SK-N-SH (cell line): ENCODE data around the gene CD74. TPM values are rescaled to one million over a fixed set of nuclear protein-coding genes. Genes with fewer than 3 reads are reported as not detected.
"Not testable (repeated sequence)": the region's sequence is repeated elsewhere in the genome, so short reads cannot be mapped to it uniquely, and the experiment has no call there.

ENCODE experiments used
- CTCF ChIA-PET: fragments of 300-600, 350-600 bp; formaldehyde crosslinking; extraction: SDS; loops from one replicate; lab custom pipeline; 2021; lab: Yijun Ruan, JAX
- POLR2A ChIA-PET: fragments of 350-600 bp; sonication (Branson Sonifier 250); formaldehyde crosslinking; extraction: SDS; loops from one replicate; lab custom pipeline; 2020; ENCODE audit warnings: antibody characterized with exemption, inconsistent platforms; lab: Yijun Ruan, JAX
- DNase-seq: peaks from one replicate; pipeline ENCODE4 v3.0.0; 2012
- H2AFZ ChIP-seq: fragments of 200-600 bp; sonication (generic); 2 replicates; pipeline ENCODE4 v1.8.1; 2016; ENCODE audit warnings: antibody characterized with exemption, mild to moderate bottlenecking, low read depth
- H3F3A ChIP-seq: fragments of 200-600 bp; sonication (generic); replicated peaks from 2 replicates; pipeline ENCODE3; 2016; ENCODE audit warnings: antibody characterized with exemption, mild to moderate bottlenecking; ENCODE audit not compliant: insufficient read depth
- H3K27ac ChIP-seq, 2 experiments: fragments of 200-500 bp in 1 of 2; fragments of 200-600 bp in 1 of 2; sonication (Bioruptor generic) in 1 of 2; sonication (generic), shearing (Covaris generic) in 1 of 2; 2 replicates each; pipeline versions ENCODE4 v1.5.1 to v1.6.1; 2014 to 2016; ENCODE audit warnings: low read depth in 2 of 2, inconsistent platforms in 1 of 2, low read length in 1 of 2, mild to moderate bottlenecking in 1 of 2, mixed read lengths in 1 of 2
- H3K27me3 ChIP-seq: fragments of 200-600 bp; sonication (generic), shearing (Covaris generic); 2 replicates; pipeline ENCODE4 v1.6.1; 2016; ENCODE audit warnings: mixed run types; ENCODE audit not compliant: insufficient read depth
- H3K36me3 ChIP-seq, 2 experiments: fragments of 200-500 bp in 1 of 2; fragments of 200-600 bp in 1 of 2; sonication (Bioruptor generic) in 1 of 2; sonication (generic) in 1 of 2; replicated peaks in 1 of 2; 2 replicates each; pipeline versions ENCODE3 to v1.5.1; 2014 to 2016; ENCODE audit warnings: low read length in 1 of 2, mild to moderate bottlenecking in 1 of 2; ENCODE audit not compliant: insufficient read depth in 2 of 2, control insufficient read depth in 1 of 2
- H3K4me1 ChIP-seq, 2 experiments: fragments of 200-500 bp in 1 of 2; fragments of 200-600 bp in 1 of 2; sonication (Bioruptor generic) in 1 of 2; sonication (generic), shearing (Covaris generic) in 1 of 2; 2 replicates each; pipeline versions ENCODE4 v1.5.1 to v1.6.1; 2014 to 2016; ENCODE audit warnings: low read depth in 1 of 2, low read length in 1 of 2, mixed run types in 1 of 2; ENCODE audit not compliant: insufficient read depth in 2 of 2, control insufficient read depth in 1 of 2
- H3K4me2 ChIP-seq: fragments of 200-600 bp; sonication (generic), shearing (Covaris generic); 2 replicates; pipeline ENCODE4 v1.6.1; 2017; ENCODE audit warnings: mixed run types
- H3K4me3 ChIP-seq, 2 experiments: fragments of 200-500 bp in 1 of 2; fragments of 200-600 bp in 1 of 2; sonication (Bioruptor generic) in 1 of 2; sonication (generic), shearing (Covaris generic) in 1 of 2; 2 replicates each; pipeline versions ENCODE4 v1.5.1 to v1.8.1; 2014 to 2016; ENCODE audit warnings: low read depth in 2 of 2, inconsistent platforms in 1 of 2, low read length in 1 of 2, mild to moderate bottlenecking in 1 of 2, mixed read lengths in 1 of 2, moderate library complexity in 1 of 2
- H3K79me2 ChIP-seq: fragments of 200-600 bp; sonication (generic); 2 replicates; pipeline ENCODE4 v1.8.1; 2017; ENCODE audit warnings: mild to moderate bottlenecking; ENCODE audit not compliant: insufficient read depth
- H3K9ac ChIP-seq: fragments of 200-600 bp; sonication (generic); 2 replicates; pipeline ENCODE4 v1.6.1; 2017; ENCODE audit warnings: mixed run types
- H3K9me2 ChIP-seq: fragments of 200-600 bp; sonication (generic); 2 replicates; pipeline ENCODE4 v1.6.1; 2017; ENCODE audit warnings: mixed run types
- H3K9me3 ChIP-seq: fragments of 200-600 bp; sonication (generic); 2 replicates; pipeline ENCODE4 v1.6.1; 2017; ENCODE audit warnings: mixed run types, mild to moderate bottlenecking, moderate library complexity
- H4K20me1 ChIP-seq: fragments of 200-600 bp; sonication (generic); 2 replicates; pipeline ENCODE4 v1.6.1; 2017; ENCODE audit warnings: mild to moderate bottlenecking, mixed run types; ENCODE audit not compliant: insufficient read depth
- EP300 ChIP-seq, 2 experiments: IDR thresholded peaks; 2 replicates each; pipeline versions ENCODE4 v1.4.0 to v1.6.1; 2012; ENCODE audit warnings: borderline replicate concordance in 1 of 2, low read depth in 1 of 2, low read length in 1 of 2
- FOXJ3 ChIP-seq: sonication (generic); formaldehyde crosslinking; IDR thresholded peaks from 2 replicates; pipeline ENCODE4 v1.5.1; 2020; ENCODE audit warnings: mild to moderate bottlenecking, missing genetic modification reagents
- NFIC ChIP-seq: IDR thresholded peaks from 2 replicates; pipeline ENCODE4 v1.4.0; 2012; ENCODE audit warnings: borderline replicate concordance
- NRF1 ChIP-seq: IDR thresholded peaks from 2 replicates; pipeline ENCODE4 v1.6.1; 2012; ENCODE audit warnings: low read depth, mild to moderate bottlenecking, low read length
- RAD21 ChIP-seq: IDR thresholded peaks from 2 replicates; pipeline ENCODE4 v1.6.1; 2012; ENCODE audit warnings: mild to moderate bottlenecking, low read length
- RFX5 ChIP-seq: IDR thresholded peaks from 2 replicates; pipeline ENCODE4 v1.6.1; 2012; ENCODE audit warnings: mild to moderate bottlenecking, improper control_type of control experiment, low read length
- RXRA ChIP-seq: IDR thresholded peaks from 2 replicates; pipeline ENCODE4 v1.4.0; 2012; ENCODE audit warnings: low read depth, mild to moderate bottlenecking, borderline replicate concordance
- TEAD4 ChIP-seq: IDR thresholded peaks from 2 replicates; pipeline ENCODE4 v1.4.0; 2012; ENCODE audit warnings: mild to moderate bottlenecking, borderline replicate concordance; ENCODE audit not compliant: insufficient read depth
- WGBS: methylation state at CpG from one replicate; pipeline ENCODE4 v1.1.6; 2017; ENCODE audit warnings: low lambda C conversion rate; 5-methylcytosine and 5-hydroxymethylcytosine counted together
- polyA plus RNA-seq, 3 experiments: library from polyadenylated mRNA; depleted of rRNA; stranded (reverse); fragments of >200 nt; gene quantifications; 2 replicates each; pipeline ENCODE4 v1.2.3, GENCODE V29; 2012
- TF ChIP-seq, protein P1 (sequence below): IDR thresholded peaks from 2 replicates; pipeline ENCODE4 v1.4.0; 2012; ENCODE audit warnings: low read depth, borderline replicate concordance

The CD74 gene
- polyA plus RNA-seq, 1 of the 3 experiments (the other 2 are of a cell fraction), result 0.26 TPM

DNA sequence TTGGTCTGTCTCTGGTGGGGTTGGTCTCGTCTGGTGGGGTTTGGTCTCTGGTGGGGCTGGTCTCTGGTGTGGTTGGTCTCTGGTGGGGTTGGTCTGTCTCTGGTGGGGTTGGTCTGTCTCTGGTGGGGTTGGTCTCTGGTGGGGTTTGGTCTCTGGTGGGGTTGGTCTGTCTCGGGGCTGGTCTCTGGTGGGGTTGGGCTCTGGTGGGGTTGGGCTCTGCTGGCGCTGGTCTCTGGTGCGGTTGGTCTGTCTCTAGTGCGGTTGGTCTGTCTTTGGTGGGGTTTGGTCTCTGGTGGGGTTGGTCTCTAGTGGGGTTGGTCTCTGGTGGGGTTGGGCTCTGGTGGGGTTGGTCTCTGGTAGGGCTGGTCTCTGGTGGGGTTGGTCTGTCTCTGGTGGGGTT is 16.3 kb upstream of the CD74 start:
- H3K27ac ChIP-seq, result no peak overlapping the region

DNA sequence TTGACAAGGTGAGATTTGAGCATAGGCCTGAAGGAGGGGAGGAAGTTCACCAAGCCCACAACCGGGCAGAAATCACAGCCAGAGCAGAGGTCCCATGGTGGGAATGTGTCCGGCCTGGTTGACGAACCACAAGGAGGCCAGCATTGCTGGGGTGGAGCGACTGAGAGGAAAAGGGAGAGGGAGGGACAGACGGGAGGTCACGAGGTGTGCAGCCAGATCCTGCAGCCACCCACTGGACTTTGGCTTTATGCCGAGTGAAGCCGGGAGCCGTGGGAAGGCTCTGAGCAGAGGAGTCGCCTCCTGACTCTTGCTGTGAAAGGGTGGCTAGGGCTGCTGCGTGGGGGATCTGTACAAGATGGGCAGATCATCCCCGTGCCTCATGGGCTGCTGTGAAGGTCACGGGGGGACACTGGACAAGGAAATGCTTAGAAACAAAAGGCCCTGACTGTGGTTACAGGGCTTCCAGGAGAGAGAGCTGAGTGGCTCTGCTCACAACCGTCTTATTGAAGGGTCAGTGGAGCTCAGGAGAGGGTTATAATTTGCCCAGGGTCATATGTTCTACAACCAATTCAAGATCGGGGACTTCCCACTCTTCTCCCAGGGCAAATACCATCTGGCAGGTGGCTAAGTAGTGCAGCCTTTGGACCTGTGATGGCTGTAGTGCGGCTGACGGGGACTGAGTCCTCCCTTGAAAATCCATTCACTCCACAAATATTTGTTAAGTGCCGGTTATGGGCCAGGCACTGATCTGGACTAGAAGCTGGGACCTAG is 15.6 kb upstream of the CD74 start:
- ChIA-PET CTCF (interaction anchor here (1.5 kb wide), 1 partner anchor 8 kb away, joined by 8 read pairs; no protein-coding TSS in a partner anchor), POLR2A (interaction anchor here (1.0 kb wide), 1 partner anchor 21 kb away, joined by 3 read pairs; the partner anchor contains the start of gene RPS14)
- Histone ChIP-seq H3K4me2 (no peak overlapping the region), H2AFZ (no peak overlapping the region), H3K79me2 (no peaks in the 10 kb centered on the region), H3K27ac (no peak overlapping the region), H3K9me2 (no peaks in the 10 kb centered on the region), H4K20me1 (no peaks in the 10 kb centered on the region), H3K27me3 (no peaks in the 10 kb centered on the region), H3K9ac (no peak overlapping the region), H3K9me3 (no peaks in the 10 kb centered on the region), H3F3A (no peaks in the 10 kb centered on the region), H3K4me3 (no peak overlapping the region), H3K36me3 (no peaks in the 10 kb centered on the region), H3K4me1 (no peaks in the 10 kb centered on the region)
- DNase-seq, result no peak
- no peak for TF ChIP-seq RXRA
- TF ChIP-seq TEAD4, result no peak
- no peak for TF ChIP-seq NFIC
- TF ChIP-seq, protein P1, sequence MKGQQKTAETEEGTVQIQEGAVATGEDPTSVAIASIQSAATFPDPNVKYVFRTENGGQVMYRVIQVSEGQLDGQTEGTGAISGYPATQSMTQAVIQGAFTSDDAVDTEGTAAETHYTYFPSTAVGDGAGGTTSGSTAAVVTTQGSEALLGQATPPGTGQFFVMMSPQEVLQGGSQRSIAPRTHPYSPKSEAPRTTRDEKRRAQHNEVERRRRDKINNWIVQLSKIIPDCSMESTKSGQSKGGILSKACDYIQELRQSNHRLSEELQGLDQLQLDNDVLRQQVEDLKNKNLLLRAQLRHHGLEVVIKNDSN, result no peak
- TF ChIP-seq NRF1, result no peak
- TF ChIP-seq EP300 (IDR thresholded peaks at IDR 0.05; ENCODE audit: borderline replicate concordance in 1 of 2, low read depth in 1 of 2, low read length in 1 of 2), result no peak
- no peak for TF ChIP-seq RAD21
- no peak for TF ChIP-seq RFX5
- WGBS, result 73% methylated on average over 18 of the region's 18 CpGs

More for the DNA sequence above, 16.3 kb upstream of the CD74 start:
- Histone ChIP-seq H3K9ac (no peak overlapping the region), H3K4me3 (no peak overlapping the region), H3K4me1 (no peaks in the 10 kb centered on the region)
- TF ChIP-seq FOXJ3 (CRISPR knock-in tag), result no peak
- TF ChIP-seq, all 33 proteins: peak for 0
- no peak overlapping the region for H3K4me2 ChIP-seq
- no peaks in the 10 kb centered on the region for H3K9me3 ChIP-seq
- CTCF ChIA-PET, result no interaction called here
- no peaks in the 10 kb centered on the region for H3K79me2 ChIP-seq
- no peak for DNase-seq
- H3F3A ChIP-seq, result no peaks in the 10 kb centered on the region
- 100% methylated on average over 3 of the region's 5 CpGs for WGBS
- no peaks in the 10 kb centered on the region for H3K27me3 ChIP-seq
- H3K9me2 ChIP-seq, result no peaks in the 10 kb centered on the region
- H3K36me3 ChIP-seq, result no peaks in the 10 kb centered on the region
- POLR2A ChIA-PET, result interaction anchor here (1.0 kb wide), 1 partner anchor 20 kb away, joined by 3 read pairs; the partner anchor contains the start of gene RPS14
- H4K20me1 ChIP-seq, result no peaks in the 10 kb centered on the region
- no peak overlapping the region for H2AFZ ChIP-seq

DNA sequence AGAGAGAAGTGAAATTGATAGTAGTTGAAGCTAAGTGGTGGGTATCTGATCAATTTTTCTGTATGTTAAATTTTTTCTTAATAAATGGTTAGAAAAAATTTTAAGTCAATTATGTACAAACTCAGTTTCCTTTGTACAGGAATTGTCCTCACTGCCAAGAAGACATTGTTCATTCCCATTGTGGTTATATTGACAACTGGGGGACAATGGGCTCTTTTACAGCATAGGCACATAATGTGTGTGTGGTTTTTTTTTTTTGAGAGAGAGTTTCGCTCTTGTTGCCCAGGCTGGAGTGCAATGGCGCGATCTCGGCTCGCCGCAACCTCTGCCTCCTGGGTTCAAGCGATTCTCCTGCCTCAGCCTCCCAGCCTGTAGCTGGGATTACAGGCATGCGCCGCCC is 13.5 kb upstream of the CD74 start:
- H3K27me3 ChIP-seq, POLR2A ChIA-PET, H3K9ac ChIP-seq, H3K4me2 ChIP-seq, H2AFZ ChIP-seq, DNase-seq, H4K20me1 ChIP-seq, H3K4me3 ChIP-seq, H3K27ac ChIP-seq, H3F3A ChIP-seq, H3K9me2 ChIP-seq, H3K9me3 ChIP-seq, H3K4me1 ChIP-seq, H3K36me3 ChIP-seq, H3K79me2 ChIP-seq, CTCF ChIA-PET: not testable (repeated sequence)
- 92% methylated on average over 9 of the region's 9 CpGs for WGBS
